Anterior cingulate cortex (tissue), 58 donors: ENCODE measurements around the gene ADTRP.

Experiments used
- DNase-seq, 58 donors: peaks; one replicate each; lab custom pipeline; 2025; lab: John Stamatoyannopoulos, UW

The ADTRP gene

GRCh38 chr6:11775791-11776409, 2.7 kb downstream of the ADTRP start:
- DNase-seq: no peak

DNA sequence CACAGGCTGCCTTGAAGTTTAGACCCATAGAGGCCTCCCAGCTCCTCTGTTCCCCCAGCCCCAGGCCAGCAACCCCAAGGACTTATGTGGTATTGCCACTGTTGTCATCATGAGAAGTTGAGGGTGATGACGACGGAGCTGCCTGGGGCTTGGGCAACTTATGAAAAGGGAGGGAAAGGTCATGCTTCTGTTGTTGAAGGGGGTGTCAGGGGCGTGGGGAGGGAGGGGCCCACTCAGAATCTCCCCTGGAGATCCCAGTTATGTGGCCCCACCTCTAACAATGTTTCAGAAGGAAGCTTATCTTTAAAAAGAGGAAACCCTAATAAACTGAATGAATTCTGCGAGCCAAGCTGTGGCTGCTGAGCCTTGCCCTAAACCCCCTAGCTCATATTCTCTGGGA, 4.2 kb downstream of the ADTRP start:
- DNase-seq: no peak

DNA sequence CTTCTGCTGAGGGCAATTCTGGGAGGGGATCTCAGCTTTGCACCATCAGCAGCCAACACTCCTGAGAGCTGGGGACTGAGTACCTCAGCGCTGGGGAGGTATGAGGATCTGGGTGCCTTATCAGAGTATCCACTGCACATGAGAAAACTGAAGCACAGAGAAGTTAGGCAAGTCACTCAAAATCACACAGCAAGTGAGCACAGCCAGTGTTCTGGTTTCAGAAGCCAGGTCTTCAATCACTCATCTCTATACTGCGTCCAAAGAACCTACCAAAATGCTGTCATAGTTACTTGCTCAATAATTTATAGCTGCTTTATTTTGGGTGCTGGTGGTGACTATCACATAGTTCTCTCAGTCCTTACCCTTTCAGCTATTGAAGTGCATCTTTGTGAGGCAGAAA, 5.0 kb downstream of the ADTRP start:
- no peak for DNase-seq

DNA sequence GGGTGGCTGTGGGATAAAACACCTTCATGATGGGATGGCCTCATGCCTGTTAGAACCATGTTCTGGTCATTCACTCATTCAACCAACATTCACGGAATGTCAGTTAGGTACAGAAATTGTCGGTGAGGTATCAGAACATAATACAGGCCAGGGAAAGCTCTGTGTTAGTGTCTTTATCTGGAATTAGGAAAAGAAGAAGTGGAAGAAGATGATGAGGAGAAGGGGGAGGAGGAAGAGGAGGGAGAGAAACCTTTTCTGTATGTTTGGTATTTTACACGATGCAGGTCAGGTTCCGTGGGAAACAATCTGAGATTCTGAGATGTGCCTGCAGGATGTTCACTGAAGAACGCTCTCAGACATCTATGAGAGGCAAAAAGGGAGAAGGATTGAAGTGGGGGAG, 5.6 kb downstream of the ADTRP start:
- DNase-seq: no peak

DNA sequence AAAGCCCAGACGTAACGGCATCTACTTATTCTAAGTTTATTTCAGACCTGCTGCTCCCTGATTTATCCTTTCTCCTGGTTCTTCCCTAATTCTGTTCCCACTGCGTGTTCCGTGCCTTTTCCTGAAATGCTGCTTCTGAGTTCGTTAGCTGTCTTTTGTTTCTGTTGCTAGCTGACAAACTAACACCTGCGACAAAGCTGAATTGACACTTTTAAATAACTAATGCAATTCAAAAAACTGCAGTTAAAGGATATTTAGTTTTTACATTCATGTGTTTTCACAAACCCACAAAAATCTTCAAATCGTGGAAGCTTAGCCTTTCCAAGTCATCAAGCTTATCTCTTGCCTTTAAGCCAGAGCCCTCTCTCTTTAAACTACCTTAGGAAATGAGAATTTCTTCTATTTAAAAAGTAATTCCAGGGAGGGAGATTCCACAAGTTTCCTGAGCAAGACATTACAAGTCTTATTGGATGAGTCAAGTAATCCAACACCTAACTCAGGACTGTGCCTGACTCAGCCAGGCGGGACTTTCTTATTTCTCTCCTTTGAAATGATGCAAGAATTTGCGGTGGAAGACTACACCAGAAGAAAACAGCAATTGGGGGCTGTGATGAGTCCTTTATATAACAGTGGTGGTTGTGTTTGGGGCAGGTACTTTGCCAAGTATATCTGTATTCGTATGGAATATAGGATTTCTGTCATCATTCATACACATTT, 6.3 kb downstream of the ADTRP start:
- no peak for DNase-seq

- no peak for DNase-seq
These were observed 7.0 kb downstream of the ADTRP start for GRCh38 chr6:11771473-11772048.

GRCh38 chr6:11770546-11771466, 7.8 kb downstream of the ADTRP start:
- peak in 20 of 58 donors; percentile 2 to 26 (median 8) for DNase-seq

DNA sequence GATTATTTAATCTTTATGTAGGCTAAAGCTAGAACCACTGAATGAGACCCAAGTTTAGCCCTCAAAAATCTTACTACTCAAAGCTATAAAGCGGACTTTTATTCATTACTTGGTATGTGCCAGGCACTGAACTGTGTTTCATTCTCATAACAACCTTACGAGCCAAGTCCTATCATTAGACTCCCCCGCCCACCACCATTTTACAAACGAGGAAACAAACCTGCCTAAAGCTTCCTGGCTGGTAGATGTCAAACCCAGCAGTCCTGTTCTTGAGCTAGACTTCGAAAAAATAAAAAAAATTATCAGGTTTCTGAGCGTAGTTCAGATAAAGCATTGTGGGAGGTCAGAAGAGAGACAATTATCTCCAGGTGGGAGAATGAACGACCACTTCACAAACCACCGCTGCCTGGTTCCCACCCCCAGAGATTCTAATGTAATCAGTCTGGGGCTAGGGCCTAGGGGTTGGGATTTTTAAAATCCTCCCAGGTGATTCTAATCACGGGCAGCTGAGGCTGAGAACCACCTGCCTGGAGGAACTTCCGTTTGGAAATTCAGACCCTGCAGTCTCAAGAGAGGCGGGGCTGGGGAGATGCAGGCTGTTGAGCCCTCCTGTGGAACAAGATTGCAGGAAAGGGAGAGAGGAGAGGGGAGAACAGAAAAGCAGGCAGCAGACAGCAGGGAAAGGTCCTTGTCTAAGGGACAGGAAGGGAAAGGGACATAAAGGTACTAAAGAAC, 8.6 kb downstream of the ADTRP start:
- DNase-seq: peak in 1 of 58 donors; percentile 1

DNA sequence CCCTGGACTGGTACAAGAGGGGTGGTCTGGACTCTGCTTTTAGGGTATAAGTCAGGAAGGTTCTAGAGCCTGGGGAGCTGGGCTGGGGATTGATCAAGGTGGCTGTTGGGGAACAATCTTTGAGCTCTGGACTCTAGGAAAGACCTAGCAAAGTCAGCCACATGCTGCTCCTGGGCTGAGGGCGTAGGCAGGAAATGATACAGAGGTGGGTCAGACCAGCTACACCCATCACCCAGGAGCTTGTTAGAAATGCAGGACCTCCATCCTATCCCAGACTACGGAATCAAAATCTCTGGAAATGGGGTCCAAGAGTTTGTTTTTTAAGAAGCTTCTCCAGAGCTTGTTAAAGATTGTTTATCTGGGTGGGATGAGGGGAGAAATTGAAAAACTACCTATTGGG, 9.4 kb downstream of the ADTRP start:
- no peak for DNase-seq

- peak in 1 of 58 donors; percentile 5 for DNase-seq
These were observed 10.4 kb downstream of the ADTRP start for GRCh38 chr6:11767978-11768756.

- DNase-seq: no peak
These were observed 11.1 kb downstream of the ADTRP start for GRCh38 chr6:11767458-11767857.

GRCh38 chr6:11766589-11767450, 11.8 kb downstream of the ADTRP start:
- no peak for DNase-seq

GRCh38 chr6:11766043-11766442, 12.6 kb downstream of the ADTRP start:
- no peak for DNase-seq

GRCh38 chr6:11764250-11764604, 14.4 kb downstream of the ADTRP start:
- no peak for DNase-seq

DNA sequence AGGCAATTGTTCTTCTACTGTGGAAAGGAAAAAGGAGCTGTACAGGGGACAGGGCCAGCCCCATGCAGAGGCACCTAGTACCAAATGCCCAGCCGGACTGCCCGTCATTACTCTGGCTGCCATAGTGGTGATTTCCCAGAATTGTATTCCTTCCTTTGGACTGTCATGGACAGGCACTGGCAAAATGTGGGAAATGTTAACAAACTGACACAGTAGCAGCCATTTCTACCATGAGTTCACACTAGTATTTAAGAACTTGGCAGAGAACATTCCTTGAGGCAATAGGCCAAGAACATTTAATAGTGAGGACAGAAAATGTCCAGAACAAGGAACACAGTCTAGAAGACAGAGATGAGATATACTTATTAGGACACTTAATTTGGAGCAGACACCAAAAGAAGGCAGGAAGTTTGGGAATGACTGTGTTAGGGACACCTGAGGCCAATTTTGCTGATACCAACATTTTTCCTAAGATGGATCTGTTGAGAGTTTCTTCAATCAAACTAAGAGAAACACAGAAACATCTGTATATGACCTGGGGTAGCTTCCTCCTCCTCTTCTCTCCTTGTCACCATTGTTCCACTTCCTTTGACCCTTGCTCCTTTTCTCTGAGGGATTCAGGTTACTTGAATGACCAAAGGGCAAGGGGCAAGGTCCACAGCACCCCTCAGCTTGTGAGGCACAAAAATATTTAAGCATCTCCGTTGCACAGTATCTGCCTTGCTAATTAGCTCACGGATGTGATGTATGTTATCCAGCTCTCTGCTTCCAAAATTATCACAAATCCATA, 14.9 kb downstream of the ADTRP start:
- DNase-seq: peak in 1 of 58 donors; percentile 1

- DNase-seq: no peak
These were observed 15.7 kb downstream of the ADTRP start for GRCh38 chr6:11762794-11763459.
